ENCODE measurements around the gene ZNF318.

ZNF318 gene

GRCh38 chr6:43298565-43299337 is 70.7 kb downstream of the ZNF318 start:
- Histone ChIP-seq H3K4me3 (ENCODE audit: low read depth, low read length) (no peak overlapping the region), H3K27me3 (replicated peaks) (peaks cover 7% of the 10 kb centered on the region), H3K27ac (no peak overlapping the region), H3K36me3 (replicated peaks) (no peaks in the 10 kb centered on the region)
- in situ Hi-C loops (cut with HindIII; ENCODE audit: low pct_ligation_motif_present, low sequenced_read_pairs), result no loop called here
- TF ChIP-seq, protein P1, sequence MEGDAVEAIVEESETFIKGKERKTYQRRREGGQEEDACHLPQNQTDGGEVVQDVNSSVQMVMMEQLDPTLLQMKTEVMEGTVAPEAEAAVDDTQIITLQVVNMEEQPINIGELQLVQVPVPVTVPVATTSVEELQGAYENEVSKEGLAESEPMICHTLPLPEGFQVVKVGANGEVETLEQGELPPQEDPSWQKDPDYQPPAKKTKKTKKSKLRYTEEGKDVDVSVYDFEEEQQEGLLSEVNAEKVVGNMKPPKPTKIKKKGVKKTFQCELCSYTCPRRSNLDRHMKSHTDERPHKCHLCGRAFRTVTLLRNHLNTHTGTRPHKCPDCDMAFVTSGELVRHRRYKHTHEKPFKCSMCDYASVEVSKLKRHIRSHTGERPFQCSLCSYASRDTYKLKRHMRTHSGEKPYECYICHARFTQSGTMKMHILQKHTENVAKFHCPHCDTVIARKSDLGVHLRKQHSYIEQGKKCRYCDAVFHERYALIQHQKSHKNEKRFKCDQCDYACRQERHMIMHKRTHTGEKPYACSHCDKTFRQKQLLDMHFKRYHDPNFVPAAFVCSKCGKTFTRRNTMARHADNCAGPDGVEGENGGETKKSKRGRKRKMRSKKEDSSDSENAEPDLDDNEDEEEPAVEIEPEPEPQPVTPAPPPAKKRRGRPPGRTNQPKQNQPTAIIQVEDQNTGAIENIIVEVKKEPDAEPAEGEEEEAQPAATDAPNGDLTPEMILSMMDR (IDR thresholded peaks at IDR 0.05; ENCODE audit: low read depth, low read length, missing control alignments), result no peak
- DNase-seq, result no peak

DNA sequence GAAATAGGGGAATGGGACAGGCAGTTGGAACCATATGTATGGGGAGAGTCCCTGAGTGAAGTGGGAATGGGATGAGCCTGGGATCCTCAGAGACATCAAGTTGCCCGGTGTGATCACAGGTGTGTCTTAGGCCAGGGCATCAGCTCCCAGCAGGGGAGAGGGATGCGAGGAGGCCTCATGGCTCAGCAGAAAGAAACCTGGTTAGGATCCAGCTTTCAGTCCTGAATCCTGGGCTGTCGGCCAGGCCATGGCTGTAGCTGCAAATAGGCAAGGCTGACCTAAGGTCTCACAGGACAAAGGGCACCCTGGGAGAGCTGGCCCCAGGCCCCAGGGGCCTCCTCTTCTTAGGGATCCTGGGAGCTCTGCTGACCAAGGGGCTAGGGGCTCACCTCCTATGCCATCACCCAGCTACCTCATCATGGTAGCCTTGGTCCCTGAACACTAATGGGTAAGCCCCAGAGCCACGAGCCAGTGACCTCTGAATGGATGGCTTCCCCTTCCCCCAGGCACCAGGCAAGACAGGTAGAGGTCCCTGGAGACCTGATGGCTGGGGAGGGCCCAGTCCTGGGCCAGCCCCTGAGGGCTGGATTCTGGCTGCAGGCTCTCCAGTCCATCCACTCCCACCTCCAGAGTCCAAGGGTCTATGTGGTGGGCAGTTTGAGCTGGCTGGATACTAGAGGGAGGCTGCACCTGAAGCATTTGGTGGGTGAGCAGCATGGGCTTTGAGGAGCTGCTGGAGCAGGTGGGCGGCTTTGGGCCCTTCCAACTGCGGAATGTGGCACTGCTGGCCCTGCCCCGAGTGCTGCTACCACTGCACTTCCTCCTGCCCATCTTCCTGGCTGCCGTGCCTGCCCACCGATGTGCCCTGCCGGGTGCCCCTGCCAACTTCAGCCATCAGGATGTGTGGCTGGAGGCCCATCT is 71.5 kb downstream of the ZNF318 start, which contains the start of gene SLC22A7:
SLC22A7 (plus strand) TSS at position 617 of the 921 bp plus-strand sequence; CDS start at position 716, 99 bp downstream.
- Histone ChIP-seq H3K36me3 (replicated peaks) (no peaks in the 10 kb centered on the region), H3K27ac (no peak within 1 kb of the TSS), H3K27me3 (replicated peaks) (peaks cover 7% of the 10 kb centered on the region), H3K4me3 (ENCODE audit: low read depth, low read length) (no peak within 1 kb of the TSS)
- TF ChIP-seq, protein P1 (IDR thresholded peaks at IDR 0.05; ENCODE audit: low read depth, low read length, missing control alignments), result no peak
- no peak for DNase-seq
- in situ Hi-C loops (cut with HindIII; ENCODE audit: low pct_ligation_motif_present, low sequenced_read_pairs), result no loop called here

DNA sequence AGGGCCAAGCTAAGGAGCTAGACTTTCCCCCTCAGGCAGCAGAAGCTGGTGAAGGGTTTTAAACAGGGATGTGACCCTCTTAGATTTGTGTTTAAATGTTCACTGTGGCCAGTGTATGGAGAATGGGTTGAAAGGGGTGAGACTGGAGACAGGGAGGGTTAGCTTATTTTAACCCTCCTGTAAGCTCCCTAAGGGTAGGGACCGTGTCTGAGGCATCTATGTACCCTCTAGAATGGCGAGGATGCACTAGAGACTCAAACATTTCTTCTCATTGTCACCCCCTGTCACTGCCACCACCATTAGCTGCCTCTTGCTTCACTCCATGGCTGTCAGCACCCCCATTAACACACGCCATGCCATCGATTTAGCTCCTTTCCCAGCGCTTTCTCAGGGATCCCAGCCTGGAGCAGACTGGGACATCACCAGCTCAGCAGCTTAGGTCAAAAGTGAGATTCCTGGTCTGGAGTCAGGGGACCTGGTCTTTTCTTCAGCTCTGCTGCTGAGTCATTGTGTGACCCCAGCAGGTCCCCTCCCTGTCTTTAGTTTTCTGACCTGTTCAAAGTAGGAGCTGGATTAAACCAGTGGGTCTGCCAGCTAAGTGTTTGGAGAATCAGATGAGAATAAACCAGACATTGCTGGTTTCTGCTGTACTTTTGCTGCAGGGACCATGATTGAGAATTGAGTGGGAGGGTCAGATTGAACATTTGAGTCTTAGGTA is 72.5 kb downstream of the ZNF318 start:
- H3K27ac ChIP-seq, result no peak overlapping the region
- TF ChIP-seq, protein P1 (IDR thresholded peaks at IDR 0.05; ENCODE audit: low read depth, low read length, missing control alignments), result no peak
- H3K4me3 ChIP-seq (ENCODE audit: low read depth, low read length), result no peak overlapping the region
- H3K36me3 ChIP-seq (replicated peaks), result no peaks in the 10 kb centered on the region
- no peak for DNase-seq
- H3K27me3 ChIP-seq (replicated peaks), result peaks cover 7% of the 10 kb centered on the region
- in situ Hi-C loops (cut with HindIII; ENCODE audit: low pct_ligation_motif_present, low sequenced_read_pairs), result no loop called here

GRCh38 chr6:43295456-43295855 is 74.0 kb downstream of the ZNF318 start:
- TF ChIP-seq, protein P1 (IDR thresholded peaks at IDR 0.05; ENCODE audit: low read depth, low read length, missing control alignments), result no peak
- peaks cover 7% of the 10 kb centered on the region for H3K27me3 ChIP-seq (replicated peaks)
- H3K27ac ChIP-seq, result no peak overlapping the region
- no peak overlapping the region for H3K4me3 ChIP-seq (ENCODE audit: low read depth, low read length)
- no peaks in the 10 kb centered on the region for H3K36me3 ChIP-seq (replicated peaks)
- in situ Hi-C loops (cut with HindIII; ENCODE audit: low pct_ligation_motif_present, low sequenced_read_pairs), result no loop called here
- no peak for DNase-seq

- Histone ChIP-seq H3K27me3 (replicated peaks) (peaks cover 4% of the 10 kb centered on the region), H3K4me3 (ENCODE audit: low read depth, low read length) (no peak overlapping the region), H3K27ac (no peak overlapping the region), H3K36me3 (replicated peaks) (no peaks in the 10 kb centered on the region)
- TF ChIP-seq, protein P1 (IDR thresholded peaks at IDR 0.05; ENCODE audit: low read depth, low read length, missing control alignments), result no peak
- in situ Hi-C loops (cut with HindIII; ENCODE audit: low pct_ligation_motif_present, low sequenced_read_pairs), result no loop called here
- DNase-seq, result no peak
Observed at GRCh38 chr6:43294536-43294935, 74.9 kb downstream of the ZNF318 start.

Measured in brain microvascular endothelial cell (primary cell).